ENCODE results near the gene ADGRL1. TPM values are rescaled to one million over a fixed set of nuclear protein-coding genes. Genes with fewer than 3 reads are reported as not detected.

The ADGRL1 gene
- total and polyA plus RNA-seq, 2 of the 8 experiments (the other 6 are each of a cell fraction or from before 2014, with no cell fraction given): 95.6 to 112 TPM

- no peak for TF ChIP-seq CHD7 (IDR thresholded peaks at IDR 0.05; ENCODE audit: insufficient replicate concordance, low read length)
- no peak for TF ChIP-seq NANOG (IDR thresholded peaks at IDR 0.05; ENCODE audit: insufficient read depth, low read depth, low read length, poor library complexity, severe bottlenecking)
Measured at GRCh38 chr19:14142262-14143190, 63.4 kb downstream of the ADGRL1 start (continued).
